Prostate gland (tissue), 2 donors: ENCODE measurements around the gene CEP128.

Source experiments
- CTCF ChIP-seq, 4 experiments: fragments of 200-600 bp in 2 of 4; fragments of 450-650 bp in 2 of 4; sonication (generic) in 2 of 4; IDR thresholded peaks; 1 replicate in 3 of 4; 2 replicates in 1 of 4; pipeline ENCODE4 v1.5.1; 2016 to 2019; ENCODE audit warnings: antibody characterized with exemption in 4 of 4, mild to moderate bottlenecking in 2 of 4, moderate library complexity in 2 of 4
- POLR2A ChIP-seq: fragments of 450-650 bp; IDR thresholded peaks from one replicate; pipeline ENCODE4 v1.6.1; 2016; ENCODE audit warnings: antibody characterized with exemption, mild to moderate bottlenecking
- POLR2AphosphoS5 ChIP-seq: sonication (generic); formaldehyde crosslinking; IDR thresholded peaks from one replicate; pipeline ENCODE4 v1.6.1; 2017; ENCODE audit warnings: antibody characterized with exemption

GRCh38 chr14:80586131-80586530, 355.4 kb downstream of the CEP128 start:
- TF ChIP-seq CTCF (IDR thresholded peaks at IDR 0.05), result no peak
- TF ChIP-seq POLR2A, result no peak
- TF ChIP-seq POLR2AphosphoS5, result no peak
